HepG2 (cell line): ENCODE data around the gene OTOG. TPM values are rescaled to one million over a fixed set of nuclear protein-coding genes. Genes with fewer than 3 reads are reported as not detected.

ENCODE experiments used
- ATAC-seq: fragments of 200-7000 bp; cut with Tn5 transposase; 3 replicates; pipeline ENCODE4 v1.9.1; 2020; ENCODE audit warnings: mild to moderate bottlenecking, moderate library complexity
- BruUV-seq: library from RNA; stranded (reverse); fragments of 400-500 nt; replicated peaks from 2 replicates; lab custom pipeline; 2021; lab: Mats Ljungman, UMichigan
- CTCF ChIA-PET: fragments of 300-600 bp; formaldehyde crosslinking; extraction: SDS; loops from one replicate; lab custom pipeline; 2021; ENCODE audit warnings: low total read pairs, inconsistent platforms, low intra/inter-chr PET ratio; lab: Yijun Ruan, JAX
- POLR2A ChIA-PET: fragments of 350-600 bp; sonication (Branson Sonifier 250); formaldehyde crosslinking; loops from one replicate; lab custom pipeline; 2020; ENCODE audit warnings: antibody characterized with exemption, inconsistent platforms; lab: Yijun Ruan, JAX
- DNase-seq: peaks from one replicate; pipeline ENCODE4 v3.0.0-alpha.2; 2015; ENCODE audit warnings: low spot score
- FAIRE-seq: peaks from 3 replicates; lab custom pipeline; 2011; peaks lifted over from hg19 to GRCh38; lab: Jason Lieb, UNC
- H2AFZ ChIP-seq: one replicate; pipeline ENCODE4 v1.6.1; 2011; ENCODE audit warnings: low read length, inconsistent platforms
- H3K27ac ChIP-seq: fragments of 300-600 bp; 3 replicates; pipeline ENCODE4 v1.8.0; 2011; ENCODE audit warnings: mixed run types, mild to moderate bottlenecking, mixed read lengths, low read length, inconsistent platforms; ENCODE audit not compliant: insufficient read depth; ENCODE audit errors: extremely low read length
- H3K27me3 ChIP-seq, 2 experiments: fragments of 200-600 bp in 1 of 2; 2 replicates in 1 of 2; 3 replicates in 1 of 2; pipeline versions ENCODE4 v1.6.0 to v1.8.0; 2011; ENCODE audit warnings: low read length in 2 of 2, mild to moderate bottlenecking in 2 of 2, moderate library complexity in 2 of 2, inconsistent platforms in 1 of 2; ENCODE audit not compliant: insufficient read depth in 2 of 2, control insufficient read depth in 1 of 2
- H3K36me3 ChIP-seq, 2 experiments: fragments of 200-600 bp in 1 of 2; replicated peaks in 1 of 2; 2 replicates in 1 of 2; 3 replicates in 1 of 2; pipeline versions ENCODE4 v1.5.1 to v1.8.0; 2011; ENCODE audit warnings: low read length in 2 of 2, inconsistent platforms in 1 of 2; ENCODE audit not compliant: insufficient read depth in 2 of 2, control insufficient read depth in 1 of 2
- H3K4me1 ChIP-seq: 2 replicates; pipeline ENCODE4 v1.5.1; 2012; ENCODE audit warnings: low read length, inconsistent platforms; ENCODE audit not compliant: insufficient read depth
- H3K4me2 ChIP-seq: 2 replicates; pipeline ENCODE4 v1.6.0; 2011; ENCODE audit warnings: low read depth, low read length, inconsistent platforms
- H3K4me3 ChIP-seq, 3 experiments: fragments of 200-600 bp in 1 of 3; sonication (generic), shearing (Covaris generic) in 1 of 3; replicated peaks in 1 of 3; 2 replicates each; pipeline ENCODE4 v1.5.1; 2011 to 2016; ENCODE audit warnings: low read length in 3 of 3, inconsistent platforms in 2 of 3, low read depth in 2 of 3, mild to moderate bottlenecking in 2 of 3, control low read depth in 1 of 3, mixed read lengths in 1 of 3; ENCODE audit not compliant: insufficient read depth in 1 of 3
- H3K79me2 ChIP-seq: one replicate; pipeline ENCODE4 v1.6.1; 2011; ENCODE audit warnings: low read length, inconsistent platforms; ENCODE audit not compliant: insufficient read depth
- H3K9ac ChIP-seq: 2 replicates; pipeline ENCODE4 v1.6.0; 2011; ENCODE audit warnings: mild to moderate bottlenecking, low read depth, low read length, inconsistent platforms; ENCODE audit not compliant: insufficient read depth
- H3K9me3 ChIP-seq: 2 replicates; pipeline ENCODE4 v1.5.1; 2012; ENCODE audit warnings: mild to moderate bottlenecking, low read length
- H4K20me1 ChIP-seq: 2 replicates; pipeline ENCODE4 v1.6.0; 2011; ENCODE audit warnings: inconsistent platforms, mild to moderate bottlenecking, low read length, moderate library complexity; ENCODE audit not compliant: insufficient read depth
- AKAP8 ChIP-seq: sonication (generic); formaldehyde crosslinking; IDR thresholded peaks from 2 replicates; pipeline ENCODE4 v1.5.1; 2020; ENCODE audit warnings: mild to moderate bottlenecking, missing genetic modification reagents
- CEBPB ChIP-seq: IDR thresholded peaks from 2 replicates; pipeline ENCODE4 v1.6.1; 2011; ENCODE audit warnings: low read depth, low read length, improper control_type of control experiment, borderline replicate concordance
- WGBS: methylation state at CpG from one replicate; pipeline ENCODE4 v1.1.6; 2017; ENCODE audit warnings: low lambda C conversion rate; 5-methylcytosine and 5-hydroxymethylcytosine counted together
- in situ Hi-C: cut with HindIII; loops from 2 replicates; pipeline ENCODE4 v1.10.0; 2017; ENCODE audit warnings: low pct_unique_long_range_greater_than_20kb; ENCODE audit not compliant: extremely low pct_ligation_motif_present
- intact Hi-C: fragments of 100-400 bp; cut with micrococcal nuclease; formaldehyde crosslinking; loops from one replicate; pipeline ENCODE4 v1.10.0; 2022; ENCODE audit not compliant: unreplicated experiment
- polyA plus RNA-seq, 8 experiments: library from polyadenylated mRNA; depleted of rRNA in 3 of 8; stranded (reverse) in 7 of 8; unstranded in 1 of 8; fragments of >200 nt; fragmentation: Illumina TruSeq in 4 of 8; extraction: Trizol in 4 of 8; gene quantifications; 2 replicates each; pipeline versions ENCODE4 v1.2.1 to v1.2.3, GENCODE V29; 2011 to 2016; ENCODE audit warnings: low read depth in 4 of 8, missing spikeins in 1 of 8, mixed read lengths in 1 of 8; ENCODE audit not compliant: insufficient read depth in 1 of 8
- total RNA-seq, 5 experiments: library from RNA; depleted of rRNA; stranded (reverse); fragments of >200 nt; fragmentation: Illumina TruSeq; extraction: Trizol; gene quantifications; 2 replicates each; pipeline ENCODE4 v1.2.3, GENCODE V29; 2016; ENCODE audit warnings: low read depth in 1 of 5
- TF ChIP-seq, protein P1 (sequence below), 2 experiments: IDR thresholded peaks; 2 replicates each; pipeline ENCODE4 v1.6.1; 2011 to 2012; ENCODE audit warnings: low read length in 2 of 2, borderline replicate concordance in 1 of 2, low read depth in 1 of 2, mild to moderate bottlenecking in 1 of 2, moderate library complexity in 1 of 2

The OTOG gene
- total and polyA plus RNA-seq, 2 of the 13 experiments (the other 11 are each of a cell fraction or from before 2014, with no cell fraction given) = not detected

DNA sequence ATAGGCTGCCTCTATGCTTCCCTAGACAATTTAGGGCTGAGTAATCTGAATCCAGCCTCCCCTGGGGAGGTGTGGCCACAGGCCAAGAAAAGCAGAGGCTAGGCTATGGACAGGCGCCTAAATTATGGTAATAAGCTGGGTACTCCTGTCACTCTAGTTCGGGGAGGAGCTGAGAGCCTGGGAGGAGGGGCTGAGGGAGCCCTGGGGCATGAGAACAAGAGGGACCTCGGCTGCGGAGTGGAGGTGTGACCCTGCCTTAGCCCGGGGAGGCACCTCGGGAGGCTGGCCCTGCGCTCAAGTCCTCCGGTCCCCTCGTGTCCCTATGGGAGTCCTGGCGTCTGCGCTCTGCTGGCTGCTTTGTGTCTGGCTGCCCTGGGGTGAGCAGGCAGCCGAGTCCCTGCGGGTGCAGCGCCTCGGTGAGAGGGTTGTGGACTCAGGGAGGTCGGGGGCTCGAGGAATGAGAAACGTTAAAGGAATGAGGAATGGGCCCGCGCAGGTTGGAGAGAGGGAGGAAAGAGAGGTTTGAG, at the start of gene OTOG (continued):
- TF ChIP-seq, protein P1, sequence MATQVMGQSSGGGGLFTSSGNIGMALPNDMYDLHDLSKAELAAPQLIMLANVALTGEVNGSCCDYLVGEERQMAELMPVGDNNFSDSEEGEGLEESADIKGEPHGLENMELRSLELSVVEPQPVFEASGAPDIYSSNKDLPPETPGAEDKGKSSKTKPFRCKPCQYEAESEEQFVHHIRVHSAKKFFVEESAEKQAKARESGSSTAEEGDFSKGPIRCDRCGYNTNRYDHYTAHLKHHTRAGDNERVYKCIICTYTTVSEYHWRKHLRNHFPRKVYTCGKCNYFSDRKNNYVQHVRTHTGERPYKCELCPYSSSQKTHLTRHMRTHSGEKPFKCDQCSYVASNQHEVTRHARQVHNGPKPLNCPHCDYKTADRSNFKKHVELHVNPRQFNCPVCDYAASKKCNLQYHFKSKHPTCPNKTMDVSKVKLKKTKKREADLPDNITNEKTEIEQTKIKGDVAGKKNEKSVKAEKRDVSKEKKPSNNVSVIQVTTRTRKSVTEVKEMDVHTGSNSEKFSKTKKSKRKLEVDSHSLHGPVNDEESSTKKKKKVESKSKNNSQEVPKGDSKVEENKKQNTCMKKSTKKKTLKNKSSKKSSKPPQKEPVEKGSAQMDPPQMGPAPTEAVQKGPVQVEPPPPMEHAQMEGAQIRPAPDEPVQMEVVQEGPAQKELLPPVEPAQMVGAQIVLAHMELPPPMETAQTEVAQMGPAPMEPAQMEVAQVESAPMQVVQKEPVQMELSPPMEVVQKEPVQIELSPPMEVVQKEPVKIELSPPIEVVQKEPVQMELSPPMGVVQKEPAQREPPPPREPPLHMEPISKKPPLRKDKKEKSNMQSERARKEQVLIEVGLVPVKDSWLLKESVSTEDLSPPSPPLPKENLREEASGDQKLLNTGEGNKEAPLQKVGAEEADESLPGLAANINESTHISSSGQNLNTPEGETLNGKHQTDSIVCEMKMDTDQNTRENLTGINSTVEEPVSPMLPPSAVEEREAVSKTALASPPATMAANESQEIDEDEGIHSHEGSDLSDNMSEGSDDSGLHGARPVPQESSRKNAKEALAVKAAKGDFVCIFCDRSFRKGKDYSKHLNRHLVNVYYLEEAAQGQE (IDR thresholded peaks at IDR 0.05; ENCODE audit: borderline replicate concordance in 1 of 2, low read depth in 1 of 2, low read length in 2 of 2) = no peak

DNA sequence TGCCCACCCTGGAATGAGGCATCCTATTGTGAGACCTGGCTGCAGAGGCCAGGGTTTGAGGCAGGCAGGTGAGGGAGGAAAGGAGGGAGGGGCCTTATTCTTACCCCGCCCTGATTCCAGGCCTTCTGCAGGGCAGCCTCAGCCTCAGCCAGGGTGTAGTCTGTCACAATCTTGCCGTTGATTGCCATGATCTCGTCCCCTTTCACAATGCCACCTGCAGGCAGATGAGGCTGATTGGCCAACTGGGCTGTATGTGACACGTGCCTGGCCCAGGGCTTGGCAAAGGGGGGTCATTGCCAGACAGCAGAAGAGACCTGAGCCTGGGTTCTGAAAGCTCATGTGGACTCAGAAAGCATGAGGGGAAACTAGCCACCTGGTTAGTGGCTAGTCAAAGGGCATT, 49.0 kb upstream of the OTOG start:
- Histone ChIP-seq H3K27me3 (peaks cover 2 to 43% of the 10 kb centered on the region in 2 experiments; a peak in 4 of 5 replicates), H3K79me2 (no peaks in the 10 kb centered on the region), H4K20me1 (no peaks in the 10 kb centered on the region), H2AFZ (no peak overlapping the region), H3K9ac (no peak overlapping the region), H3K4me1 (no peaks in the 10 kb centered on the region), H3K4me2 (no peak overlapping the region), H3K27ac (no peak overlapping the region), H3K36me3 (no peaks in the 10 kb centered on the region), H3K9me3 (no peaks in the 10 kb centered on the region), H3K4me3 (no peak overlapping the region)
- no peak for ATAC-seq
- no TSS peak for BruUV-seq
- 0% methylated on average over 1 of the region's 4 CpGs for WGBS
- intact Hi-C loops = no loop called here
- FAIRE-seq = no peak
- TF ChIP-seq CEBPB (peak; percentile 31; the same call in 1 of the 2 replicates), AKAP8 (CRISPR knock-in tag) (no peak)
- POLR2A ChIA-PET = no interaction called here
- in situ Hi-C loops = no loop called here
- DNase-seq = no peak
- CTCF ChIA-PET = no interaction called here
